Measurements from ENCODE around the gene RHOD.

Gene RHOD

GRCh38 chr11:67032830-67033551 lies 23.7 kb upstream of the RHOD start:
- DNase-seq: no peak

GRCh38 chr11:67033661-67034166 lies 22.9 kb upstream of the RHOD start:
- no peak for DNase-seq

GRCh38 chr11:67034350-67034749 lies 22.3 kb upstream of the RHOD start:
- no peak for DNase-seq

- no peak for DNase-seq
Observed at GRCh38 chr11:67040147-67040546, 16.5 kb upstream of the RHOD start.

GRCh38 chr11:67041602-67042001 lies 15.0 kb upstream of the RHOD start:
- DNase-seq: no peak

GRCh38 chr11:67043572-67044349 lies 12.9 kb upstream of the RHOD start:
- DNase-seq: no peak

- DNase-seq: no peak
Observed at GRCh38 chr11:67044496-67044895, 12.2 kb upstream of the RHOD start.

- no peak for DNase-seq
Observed at GRCh38 chr11:67045314-67045713, 11.3 kb upstream of the RHOD start.

- no peak for DNase-seq
Observed at GRCh38 chr11:67048515-67049130, 8.0 kb upstream of the RHOD start.

GRCh38 chr11:67050139-67050538 lies 6.5 kb upstream of the RHOD start:
- DNase-seq: no peak

GRCh38 chr11:67051180-67051893 lies 5.3 kb upstream of the RHOD start:
- no peak for DNase-seq

- DNase-seq: no peak
Observed at GRCh38 chr11:67051945-67052488, 4.6 kb upstream of the RHOD start.

GRCh38 chr11:67052891-67053290 lies 3.8 kb upstream of the RHOD start:
- no peak for DNase-seq

- DNase-seq: peak; percentile 3
Observed at GRCh38 chr11:67053896-67054329, 2.7 kb upstream of the RHOD start.

GRCh38 chr11:67054346-67054835 lies 2.3 kb upstream of the RHOD start:
- no peak for DNase-seq

GRCh38 chr11:67054836-67055523 lies 1.7 kb upstream of the RHOD start:
- DNase-seq: peak; percentile 61

- peak; percentile 28 for DNase-seq
Observed at GRCh38 chr11:67055812-67056211, 835 bp upstream of the RHOD start.

- DNase-seq: no peak
Observed at GRCh38 chr11:67057205-67057672, 592 bp downstream of the RHOD start.

- no peak for DNase-seq
Observed at GRCh38 chr11:67058506-67058905, 1.9 kb downstream of the RHOD start.

GRCh38 chr11:67059671-67060070 lies 3.0 kb downstream of the RHOD start:
- DNase-seq: no peak

- no peak for DNase-seq
Observed at GRCh38 chr11:67060111-67060522, 3.5 kb downstream of the RHOD start.

Measured in DMS79 (cell line).